ENCODE data around the gene AZIN2.

- TF ChIP-seq CTCF (IDR thresholded peaks at IDR 0.05; ENCODE audit: low read depth, low read length) (peak; percentile 55), EZH2phosphoT487 (IDR thresholded peaks at IDR 0.05; ENCODE audit: low read depth) (no peak)
These were observed 25.5 kb upstream of the AZIN2 start for GRCh38 chr1:33055210-33056008.
